HG02623 (cell line): ENCODE results near the gene ZNF609.
"Not testable (repeated sequence)": the region's sequence is repeated elsewhere in the genome, so short reads cannot be mapped to it uniquely, and the experiment has no call there.

ENCODE experiments used
- ATAC-seq: cut with Tn5 transposase; IDR thresholded peaks from one replicate; pipeline ENCODE4 v1.9.1; 2021; ENCODE audit warnings: moderate library complexity; ENCODE audit not compliant: unreplicated experiment

Gene ZNF609

DNA sequence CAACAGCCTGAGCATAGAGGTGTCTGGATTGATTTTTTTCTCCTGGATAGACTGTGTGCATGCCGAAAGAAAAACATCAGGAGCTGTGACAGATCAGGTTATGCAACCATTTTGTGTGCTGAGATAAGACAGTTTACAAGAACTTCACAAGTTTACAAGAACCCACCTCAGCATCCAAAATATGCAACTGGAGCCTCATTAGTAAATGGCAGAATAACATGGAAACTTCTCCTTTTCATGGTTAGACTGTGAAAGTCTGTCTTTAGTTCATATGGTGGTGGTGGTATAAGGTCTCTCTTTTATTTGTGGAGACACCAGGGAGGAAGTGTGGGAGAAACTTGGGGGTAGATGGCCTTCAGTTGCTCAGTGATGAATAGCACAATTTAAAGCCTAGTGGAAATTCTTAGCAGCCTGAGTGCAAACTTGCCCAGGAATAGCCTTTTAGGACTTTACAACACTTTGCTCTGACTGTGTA lies 3.7 kb upstream of the ZNF609 start:
- no peak for ATAC-seq

DNA sequence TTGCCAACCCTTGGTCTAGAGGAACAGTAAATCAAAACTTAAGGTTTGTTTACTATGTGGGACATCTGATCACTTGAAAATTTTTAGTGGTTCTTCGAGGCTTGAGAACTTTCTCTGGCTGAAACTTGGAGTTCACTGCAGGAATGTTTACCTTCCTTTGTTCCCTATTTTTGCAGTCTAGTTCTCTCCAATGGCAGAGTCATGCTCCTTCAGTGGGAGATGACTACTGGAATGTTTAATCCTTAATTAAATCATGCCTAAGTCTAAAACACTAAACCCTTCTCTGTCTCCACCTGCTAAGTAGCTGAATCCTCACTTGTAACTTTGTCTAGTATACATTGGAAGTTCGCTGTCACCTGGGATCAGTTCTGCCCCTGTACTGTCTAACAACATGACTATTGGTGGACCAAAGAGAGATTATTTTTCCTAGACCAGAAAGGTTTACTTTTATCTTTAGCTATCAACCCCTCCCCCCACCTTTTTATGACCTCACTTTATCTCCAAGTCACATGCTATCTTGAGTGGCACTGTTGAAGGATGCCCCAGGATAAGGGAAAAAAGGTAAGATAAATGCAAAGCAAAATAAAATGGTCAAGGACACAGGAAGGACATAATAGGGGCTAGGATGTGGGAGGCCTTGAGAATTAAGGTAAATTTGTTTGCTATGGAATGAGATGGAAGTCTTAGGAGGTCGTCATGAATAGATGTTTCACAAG lies 1.2 kb upstream of the ZNF609 start:
- ATAC-seq: no peak

DNA sequence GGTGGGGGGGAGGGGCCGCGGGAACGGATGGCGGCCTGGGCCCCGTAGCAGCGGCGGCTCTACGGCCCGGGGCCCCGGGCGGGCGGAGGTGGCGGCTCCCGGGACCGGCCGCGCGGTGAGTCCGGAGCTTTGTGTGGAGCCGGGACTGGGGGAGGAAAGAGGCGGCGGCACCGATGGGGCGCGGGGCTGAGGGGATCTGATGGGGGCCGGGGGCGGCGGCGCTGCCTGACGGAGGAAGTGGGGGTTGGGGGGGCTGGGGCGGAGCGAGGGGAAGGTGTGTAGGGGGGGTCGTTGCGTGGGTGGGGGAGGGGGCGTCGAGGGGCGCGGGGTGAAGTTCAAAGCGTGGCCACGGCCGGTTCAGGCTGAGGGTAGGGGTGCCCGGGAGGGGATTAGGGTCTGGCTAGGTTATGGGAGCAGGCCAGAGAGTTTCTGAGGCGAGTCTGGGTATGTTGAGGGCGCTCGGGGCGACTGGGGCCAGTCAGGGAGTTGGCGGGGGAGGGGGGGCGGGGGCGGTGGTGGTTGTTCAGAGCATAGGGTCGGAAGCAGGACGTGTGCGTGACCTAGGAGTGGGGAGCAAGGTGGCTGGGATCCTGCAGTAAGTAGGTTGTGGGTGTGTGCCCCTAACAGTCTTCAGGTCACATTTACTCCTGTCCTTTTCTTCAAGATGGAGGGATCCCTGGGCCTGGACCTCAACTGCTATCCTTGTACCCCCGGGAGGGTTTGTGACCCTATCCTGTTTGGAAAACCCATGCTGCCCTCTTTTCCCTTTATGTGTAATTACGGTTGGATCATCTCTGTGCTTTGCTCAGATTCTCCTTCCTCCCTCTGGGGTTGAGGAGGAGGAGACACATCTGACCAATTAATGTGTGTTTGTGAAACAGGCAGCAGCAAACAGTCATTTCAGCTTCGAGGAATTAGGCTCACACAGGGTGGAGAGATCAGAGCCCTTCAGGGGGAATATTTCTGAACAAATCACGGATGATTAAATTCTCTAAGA lies 644 bp downstream of the ZNF609 start:
- no peak for ATAC-seq

DNA sequence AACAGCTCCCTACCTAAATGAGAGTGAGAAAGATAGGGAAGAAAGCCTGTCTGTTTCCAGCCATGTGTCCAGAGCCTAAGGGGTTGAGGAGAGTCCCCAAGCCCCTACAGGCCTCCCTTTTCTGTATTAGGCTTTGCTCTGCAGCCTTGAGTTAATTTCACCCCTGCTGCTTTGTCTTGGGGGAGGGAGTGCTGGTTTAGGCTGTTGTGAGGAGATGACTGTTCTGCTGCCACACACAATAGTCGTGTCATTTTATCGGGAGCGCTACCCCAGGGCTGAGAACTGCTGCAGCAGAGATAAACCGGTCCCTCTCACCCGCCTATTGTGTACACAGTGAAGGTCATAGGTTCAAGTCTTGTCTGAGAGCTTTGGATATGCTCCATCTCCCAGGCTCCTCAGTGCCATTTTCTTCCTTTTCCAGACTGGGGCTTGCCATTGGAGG lies 1.4 kb downstream of the ZNF609 start:
- no peak for ATAC-seq

DNA sequence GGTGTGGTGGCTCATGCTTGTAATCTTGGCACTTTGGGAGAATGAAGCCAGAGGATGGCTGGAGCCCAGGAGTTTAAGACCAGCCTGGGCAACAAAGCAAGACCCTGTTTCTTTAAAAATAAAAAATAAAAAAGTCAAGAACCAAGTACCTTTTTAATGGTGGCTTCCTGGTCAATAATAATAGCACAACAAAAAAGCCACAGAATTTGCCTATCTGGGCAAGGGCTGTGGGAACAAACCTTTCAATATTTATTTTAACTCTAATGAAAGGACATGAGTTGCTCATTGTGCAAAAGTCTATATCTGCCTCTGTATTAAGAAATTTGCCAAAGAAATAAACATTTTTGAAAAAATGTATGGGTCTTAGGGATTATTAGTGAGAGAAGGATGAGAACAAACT lies 2.1 kb downstream of the ZNF609 start:
- ATAC-seq: no peak

DNA sequence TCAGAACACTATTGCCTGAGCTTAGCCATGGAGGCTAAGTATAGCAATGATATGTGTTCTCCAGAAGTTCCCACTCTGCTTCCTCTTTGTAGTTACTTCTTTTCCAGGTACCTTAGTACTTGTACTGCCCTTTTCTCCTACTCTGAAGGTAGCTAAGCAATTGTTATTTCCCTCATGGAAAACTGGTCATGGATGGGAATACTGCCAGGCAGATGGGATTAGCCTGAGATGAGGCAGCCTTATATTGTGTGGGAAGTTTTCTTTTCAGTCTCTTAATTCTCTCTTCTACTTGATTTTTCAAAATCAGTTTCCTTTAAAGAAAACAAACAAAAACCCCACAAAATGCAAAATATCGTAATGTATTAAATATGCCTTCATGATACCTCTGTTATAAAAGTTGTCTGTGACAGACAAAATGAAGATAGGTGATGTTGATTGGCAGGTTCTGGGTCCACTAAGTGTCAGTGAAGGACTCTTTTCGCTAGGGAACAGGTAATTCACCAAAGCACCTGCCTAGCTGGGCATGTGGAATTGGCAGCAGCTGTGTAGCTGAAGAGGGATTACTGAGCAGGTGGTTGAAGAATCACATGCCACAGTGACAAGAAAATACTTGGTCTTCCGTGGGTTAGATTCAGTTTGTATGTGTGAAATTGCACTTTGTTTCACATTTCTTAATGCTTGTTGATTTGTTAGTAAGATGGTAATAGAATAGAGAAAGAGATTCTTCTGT lies 4.1 kb downstream of the ZNF609 start:
- no peak for ATAC-seq

DNA sequence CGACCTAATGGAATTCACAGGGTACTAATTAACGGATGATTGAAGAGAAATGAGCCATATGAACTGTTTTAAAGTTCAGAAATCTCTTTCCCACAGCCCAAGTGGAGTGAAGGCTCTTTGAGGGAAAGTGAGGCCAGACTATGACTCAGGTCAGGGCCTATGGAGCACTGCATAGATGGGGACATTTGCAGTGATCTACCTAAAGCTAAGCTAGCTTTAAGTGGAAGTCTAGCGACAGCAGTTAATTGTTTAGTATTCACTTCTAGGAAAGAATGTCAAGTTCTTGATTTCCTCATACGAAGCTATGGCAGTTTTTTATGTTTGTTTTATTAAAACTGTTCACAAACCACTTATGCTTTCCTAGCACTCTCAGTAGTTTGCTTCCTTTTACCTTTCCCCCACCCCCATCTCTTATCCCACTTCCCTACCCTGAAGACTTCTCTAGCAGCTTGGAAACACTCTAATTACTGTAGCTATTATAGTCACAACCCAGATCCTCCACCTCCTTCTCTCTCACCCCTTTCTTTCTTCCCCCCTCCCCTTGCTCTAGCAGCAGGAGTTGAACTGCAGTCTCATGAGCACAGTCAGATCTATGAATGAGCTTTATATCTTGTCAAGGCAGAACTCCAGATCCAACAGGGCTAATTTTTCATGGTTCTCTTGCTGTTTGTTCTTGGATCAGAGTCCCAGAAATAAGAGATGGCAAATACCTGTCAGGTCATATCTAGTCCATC lies 6.2 kb downstream of the ZNF609 start:
- no peak for ATAC-seq

DNA sequence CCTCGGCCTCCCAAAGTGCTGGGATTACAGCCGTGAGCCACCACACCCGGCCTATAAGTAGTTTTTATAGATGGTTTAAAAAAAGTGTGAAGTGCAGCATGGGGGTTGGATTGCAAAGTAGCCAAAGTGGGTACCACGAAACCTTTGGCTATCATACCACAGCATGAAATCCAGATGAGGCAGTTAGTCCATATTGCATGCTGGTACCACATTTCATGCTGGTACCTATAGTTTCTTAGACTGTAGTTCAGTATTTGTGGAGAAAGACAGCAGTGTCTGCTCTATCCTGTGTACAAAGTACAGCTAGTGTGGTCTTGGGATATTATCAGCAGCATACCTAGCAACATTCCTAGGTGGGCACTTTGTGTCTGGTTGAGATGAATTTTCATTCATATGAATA lies 11.8 kb downstream of the ZNF609 start:
- no peak for ATAC-seq

DNA sequence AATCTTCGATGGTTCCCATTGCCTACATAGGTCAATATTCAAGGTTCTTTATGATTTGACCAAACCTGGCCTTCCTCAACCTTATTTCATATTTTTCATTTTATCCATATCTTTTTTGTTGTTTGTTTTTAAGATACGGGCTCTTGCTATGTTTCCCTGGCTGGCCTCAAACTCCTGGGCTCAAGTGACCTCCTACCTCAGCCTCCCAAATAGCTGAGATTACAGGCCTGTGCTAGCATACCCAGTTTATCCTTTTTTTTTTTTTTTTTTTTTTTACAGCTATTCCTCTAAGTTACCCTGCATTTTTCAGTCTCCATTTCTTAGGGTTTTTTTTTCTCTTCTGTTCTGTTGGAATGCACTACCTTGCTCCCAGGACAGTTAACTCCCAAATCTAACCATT lies 14.5 kb downstream of the ZNF609 start:
- ATAC-seq: no peak

DNA sequence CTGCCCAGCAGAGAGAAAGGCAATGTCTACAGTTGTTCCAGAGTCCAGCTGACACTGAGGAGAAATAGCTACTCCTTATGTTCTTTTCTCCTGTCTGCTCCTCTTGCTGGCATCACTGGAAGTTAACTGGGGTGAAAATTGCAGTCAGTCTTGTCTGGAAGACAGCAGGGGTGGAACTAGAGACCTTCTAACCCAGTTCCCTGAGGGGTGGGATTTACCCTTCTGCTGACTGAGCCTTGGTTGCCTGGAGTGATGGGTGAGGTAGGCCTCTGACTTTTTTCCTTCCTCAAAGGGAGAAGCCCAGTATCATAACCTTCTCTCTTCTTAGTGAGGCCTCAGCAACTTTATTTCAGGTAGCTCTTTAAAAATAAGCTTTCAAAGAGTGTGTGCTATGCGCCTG lies 16.2 kb downstream of the ZNF609 start:
- no peak for ATAC-seq

DNA sequence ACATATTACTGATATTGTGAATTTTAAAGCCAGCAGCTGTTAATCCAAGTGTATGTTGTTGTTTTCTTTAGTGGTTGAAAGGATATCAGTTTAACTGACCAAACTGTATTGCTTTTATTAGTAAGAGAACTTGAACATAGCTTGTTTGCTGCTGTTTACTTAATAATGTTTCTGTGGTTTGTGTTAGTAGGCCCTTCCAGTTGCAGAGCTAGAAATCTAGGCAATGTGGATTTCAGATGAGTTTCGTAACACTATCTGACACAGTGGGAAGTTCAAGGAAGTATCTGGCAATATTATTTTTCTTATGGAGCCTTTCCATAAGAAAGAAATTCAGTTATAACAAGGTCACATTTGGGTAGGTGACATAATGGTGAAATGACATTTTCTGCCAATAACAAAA lies 18.5 kb downstream of the ZNF609 start:
- no peak for ATAC-seq

DNA sequence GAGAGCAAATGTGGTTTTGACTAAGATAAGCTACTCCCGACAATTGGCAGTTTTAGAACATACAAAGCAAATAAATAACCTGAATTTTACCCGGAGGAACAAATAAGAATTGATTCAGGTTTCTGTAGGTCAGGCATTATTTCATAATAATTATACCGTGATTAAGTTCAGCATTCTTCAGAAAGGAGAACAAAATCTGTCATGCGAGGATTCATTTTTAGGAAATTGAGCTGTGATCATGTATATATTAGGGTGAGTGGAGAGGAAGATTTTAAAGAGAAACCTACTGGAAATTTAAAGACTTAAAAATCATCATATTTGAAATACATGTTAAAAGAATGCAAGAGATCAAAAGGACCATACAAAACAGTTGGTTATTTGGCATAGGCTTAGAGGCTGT lies 20.5 kb downstream of the ZNF609 start:
- no peak for ATAC-seq

DNA sequence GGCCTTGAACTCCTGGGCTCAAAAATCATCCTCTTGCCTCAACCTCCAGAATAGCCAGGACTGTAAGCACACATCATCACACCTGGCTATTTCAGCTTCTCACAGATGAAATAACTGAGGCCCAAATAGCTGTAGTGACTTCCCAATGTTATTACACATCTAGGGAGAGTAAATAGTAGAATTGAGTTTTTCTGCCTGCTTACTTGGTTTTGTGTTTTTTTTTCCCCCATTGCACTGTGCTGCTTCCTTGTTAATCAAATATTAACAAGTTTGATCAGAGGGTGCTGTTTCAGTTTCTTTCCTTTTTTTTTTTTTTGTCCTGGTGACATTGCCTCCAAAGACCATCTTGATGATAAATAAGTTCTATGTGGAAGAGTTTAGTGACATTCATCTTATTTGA lies 23.4 kb downstream of the ZNF609 start:
- no peak for ATAC-seq

DNA sequence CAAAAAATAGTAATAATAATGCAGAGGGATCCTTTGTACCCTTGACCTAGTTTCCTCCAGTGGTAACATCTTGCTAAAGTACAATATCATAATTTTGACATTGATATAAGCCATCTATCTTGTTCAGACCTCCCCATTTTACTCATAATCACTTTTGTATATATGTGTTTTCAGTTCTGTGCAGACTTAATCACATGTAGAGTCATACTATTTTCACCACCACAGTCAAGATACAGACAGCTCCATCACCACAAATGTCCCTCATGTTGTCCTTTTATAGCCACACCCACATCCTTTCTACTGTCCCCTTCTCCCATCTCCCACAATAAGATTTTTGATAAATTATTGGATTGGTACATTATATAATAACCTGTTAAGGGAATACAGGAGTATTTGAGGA lies 25.4 kb downstream of the ZNF609 start:
- no peak for ATAC-seq

DNA sequence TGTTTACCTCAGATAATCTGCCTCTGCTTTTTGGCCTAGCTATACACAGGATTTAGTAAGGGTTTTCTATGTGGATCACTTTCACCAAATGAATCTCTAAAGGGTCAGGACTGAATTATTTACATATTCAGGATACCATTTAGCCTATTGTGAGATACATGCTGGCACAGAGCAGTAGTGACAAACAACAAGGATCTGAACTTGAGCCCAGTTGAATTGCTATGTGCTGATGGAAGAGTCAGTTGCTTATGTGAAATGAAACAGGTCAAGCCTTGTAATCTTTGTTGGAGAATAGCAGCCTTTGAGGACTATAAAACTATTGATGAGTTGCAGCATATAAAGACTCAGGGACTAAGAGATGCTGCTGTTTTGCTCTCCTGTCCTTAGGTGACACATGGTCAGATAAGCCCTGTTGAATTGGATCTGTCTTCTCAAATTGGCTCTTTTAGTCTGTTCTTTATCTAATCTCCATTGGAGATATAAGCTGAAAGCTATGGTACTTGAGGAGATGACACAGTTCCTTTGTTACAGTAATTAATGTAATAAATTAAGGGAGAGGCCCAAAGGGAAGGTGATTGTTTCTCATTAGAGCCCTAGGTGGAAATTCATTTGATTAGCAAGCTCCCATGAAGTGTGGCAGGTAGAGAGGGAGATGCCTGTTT lies 30.4 kb downstream of the ZNF609 start:
- no peak for ATAC-seq

DNA sequence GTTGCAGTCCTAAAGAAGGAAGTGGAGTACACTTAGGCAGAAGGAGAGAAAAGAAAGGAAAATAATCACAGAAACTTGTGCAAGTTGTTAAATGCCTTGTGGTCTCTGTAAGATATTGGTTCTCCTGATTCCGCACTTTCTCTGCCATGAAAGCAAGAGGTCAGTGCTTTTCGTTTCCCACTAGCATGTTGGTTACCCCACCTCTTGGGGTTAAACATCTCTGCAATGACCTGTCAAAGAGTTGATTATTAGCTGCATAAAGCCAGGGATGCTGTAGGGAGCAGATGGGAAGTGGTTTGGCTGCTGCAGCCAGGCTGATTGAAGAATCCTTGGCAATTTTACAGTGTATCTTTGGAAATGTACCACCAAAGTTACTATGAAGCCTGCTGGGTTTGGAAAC lies 33.3 kb downstream of the ZNF609 start:
- ATAC-seq: no peak

DNA sequence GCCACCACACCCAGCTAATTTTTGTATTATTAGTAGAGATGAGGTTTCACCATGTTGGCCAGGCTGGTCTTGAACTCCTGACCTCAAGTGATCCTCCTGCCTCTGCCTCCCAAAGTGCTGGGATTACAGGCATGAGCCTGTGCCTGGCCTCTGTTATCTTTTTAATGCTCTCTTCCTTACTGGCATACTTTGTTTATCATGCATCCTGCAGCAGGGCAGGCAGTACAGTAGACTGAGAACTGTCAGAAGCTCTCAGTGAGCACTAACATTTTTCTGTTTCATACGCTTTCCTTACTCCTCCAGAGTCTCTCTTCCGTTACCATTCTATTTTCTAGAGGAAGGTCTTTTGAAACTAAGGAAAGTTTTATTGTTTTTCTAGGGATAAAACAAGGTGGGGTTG lies 35.6 kb downstream of the ZNF609 start:
- ATAC-seq: not testable (repeated sequence)

DNA sequence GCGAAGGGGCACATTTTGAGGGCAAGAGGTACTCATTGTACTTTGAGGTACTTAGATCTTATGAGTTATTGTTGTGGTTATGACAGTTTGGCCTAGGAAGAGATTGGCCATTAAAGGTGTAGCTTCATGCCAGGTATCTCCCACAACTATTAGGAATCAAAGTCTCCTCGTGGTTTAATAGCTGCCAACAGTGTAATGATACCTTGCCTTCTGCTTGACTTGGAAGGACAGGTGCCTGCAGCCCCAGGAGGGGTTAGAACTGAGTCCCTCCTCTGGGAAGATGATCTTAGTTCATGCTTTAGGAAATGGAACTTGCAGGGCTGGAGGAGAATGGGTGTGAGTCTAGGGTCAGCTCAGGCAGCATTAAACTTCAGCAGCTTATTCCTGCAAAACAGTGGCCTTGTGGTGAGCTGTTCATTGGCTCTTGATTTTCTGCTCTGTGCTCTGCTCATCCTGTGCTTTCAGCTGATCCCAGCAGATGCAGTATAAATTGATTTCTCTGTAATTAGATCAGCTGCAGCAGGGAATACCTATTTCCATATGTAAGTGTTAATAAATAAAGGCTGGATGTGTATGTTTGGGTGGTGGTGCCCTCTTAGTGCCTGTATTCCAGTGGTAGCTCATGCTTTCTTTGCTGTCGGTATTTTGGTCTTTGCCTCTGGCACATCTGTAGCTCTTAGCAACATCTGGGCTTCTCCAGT lies 40.5 kb downstream of the ZNF609 start:
- no peak for ATAC-seq

DNA sequence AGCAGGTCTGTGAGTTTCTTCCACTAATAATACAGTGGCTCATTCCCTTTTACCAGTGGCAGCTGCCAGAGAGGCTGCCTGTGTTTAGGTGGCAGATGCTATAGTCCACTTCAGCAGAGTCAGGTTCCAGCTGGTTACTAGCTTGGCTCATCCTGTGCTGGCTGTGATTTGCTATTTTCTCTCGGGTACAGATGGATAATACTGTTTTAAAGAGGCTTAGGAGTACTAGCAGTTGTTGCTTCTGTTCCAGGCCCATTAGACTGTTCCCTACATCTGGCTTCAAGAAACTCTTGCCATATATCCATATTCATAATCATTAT lies 41.0 kb downstream of the ZNF609 start:
- ATAC-seq: no peak

DNA sequence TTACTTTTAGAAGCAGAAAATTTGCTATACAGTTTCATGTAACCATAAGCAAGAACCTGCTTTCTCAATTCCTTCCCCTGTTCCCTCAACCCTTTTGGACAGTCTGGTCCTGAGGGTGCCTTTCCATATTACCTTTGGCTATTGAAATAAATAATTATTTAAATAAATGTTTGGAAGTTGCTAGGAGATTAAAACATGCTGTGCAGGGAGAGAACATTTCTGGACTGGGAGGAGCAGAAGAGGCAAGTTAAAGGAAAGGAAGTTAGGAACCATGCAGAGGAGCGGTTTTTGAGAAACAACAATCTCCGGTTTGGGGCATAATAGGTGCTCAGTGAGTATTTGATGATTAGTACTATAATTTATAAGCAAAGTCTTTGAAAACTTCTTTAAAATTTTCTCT lies 41.8 kb downstream of the ZNF609 start:
- no peak for ATAC-seq
